ENCODE data around the gene ZBTB7B. TPM values are rescaled to one million over a fixed set of nuclear protein-coding genes. Genes with fewer than 3 reads are reported as not detected.

Gene ZBTB7B
- total RNA-seq, 3 donors from 2014 or later, result 45.6 to 82.5 (median 53.4) TPM

GRCh38 chr1:155004352-155005075 is 1.9 kb downstream of the ZBTB7B start:
- TF ChIP-seq POLR2AphosphoS5 (IDR thresholded peaks at IDR 0.05), result no peak
- TF ChIP-seq CTCF (IDR thresholded peaks at IDR 0.05), result no peak
- no peak for TF ChIP-seq POLR2A (IDR thresholded peaks at IDR 0.05)
- no peaks in the 10 kb centered on the region for H3K9me3 ChIP-seq
- H3K36me3 ChIP-seq, result no peaks in the 10 kb centered on the region
- peak overlapping the region; percentile 89 to 95 (median 89) for H3K4me3 ChIP-seq
- H3K4me1 ChIP-seq, result peaks cover 19 to 36% of the 10 kb centered on the region in 2 donors
- H3K27ac ChIP-seq, result peak overlapping the region; percentile 98 to 99
- H3K27me3 ChIP-seq, result no peaks in the 10 kb centered on the region
- intact Hi-C loops (cut with DNase I; ENCODE audit: low total_unique reads), result no loop called here
- no peak for DNase-seq (ENCODE audit: low spot score in 2 of 2)

GRCh38 chr1:155005076-155006011 is 2.7 kb downstream of the ZBTB7B start:
- peak; percentile 62 to 76 for DNase-seq (ENCODE audit: low spot score in 2 of 2)
- H3K4me1 ChIP-seq, result peaks cover 17 to 34% of the 10 kb centered on the region in 2 donors

GRCh38 chr1:155006601-155007101 is 4.0 kb downstream of the ZBTB7B start:
- TF ChIP-seq POLR2A (IDR thresholded peaks at IDR 0.05) (no peak), POLR2AphosphoS5 (IDR thresholded peaks at IDR 0.05) (no peak), CTCF (IDR thresholded peaks at IDR 0.05) (no peak)
- no peaks in the 10 kb centered on the region for H3K36me3 ChIP-seq

More at GRCh38 chr1:155005076-155006011, 2.7 kb downstream of the ZBTB7B start:
- peak in 1 of 3 donors; percentile 24 for TF ChIP-seq POLR2AphosphoS5 (IDR thresholded peaks at IDR 0.05)
- TF ChIP-seq CTCF (IDR thresholded peaks at IDR 0.05), result no peak
- no peak for TF ChIP-seq POLR2A (IDR thresholded peaks at IDR 0.05)
- Histone ChIP-seq H3K36me3 (no peaks in the 10 kb centered on the region), H3K27ac (peak overlapping the region; percentile 98 to 99), H3K27me3 (no peaks in the 10 kb centered on the region), H3K4me3 (peak overlapping the region; percentile 89 to 95 (median 89)), H3K9me3 (no peaks in the 10 kb centered on the region)
- intact Hi-C loops (cut with DNase I; ENCODE audit: low total_unique reads), result no loop called here

GRCh38 chr1:155007251-155007828 is 4.7 kb downstream of the ZBTB7B start:
- Histone ChIP-seq H3K36me3 (no peaks in the 10 kb centered on the region), H3K27ac (peak overlapping the region; percentile 98 to 99), H3K27me3 (no peaks in the 10 kb centered on the region), H3K4me3 (peak overlapping the region in 2 of 3 donors; percentile 63 to 73), H3K9me3 (no peaks in the 10 kb centered on the region), H3K4me1 (peaks cover 34 to 51% of the 10 kb centered on the region in 2 donors)
- DNase-seq (ENCODE audit: low spot score in 2 of 2), result peak; percentile 68 to 85
- intact Hi-C loops (cut with DNase I; ENCODE audit: low total_unique reads), result no loop called here
- no peak for TF ChIP-seq POLR2A (IDR thresholded peaks at IDR 0.05)
- no peak for TF ChIP-seq CTCF (IDR thresholded peaks at IDR 0.05)
- peak in 1 of 3 donors; percentile 47 for TF ChIP-seq POLR2AphosphoS5 (IDR thresholded peaks at IDR 0.05)

More at GRCh38 chr1:155006601-155007101, 4.0 kb downstream of the ZBTB7B start:
- no peak for DNase-seq (ENCODE audit: low spot score in 2 of 2)
- peak overlapping the region in 2 of 3 donors; percentile 73 to 89 for H3K4me3 ChIP-seq
- H3K9me3 ChIP-seq, result no peaks in the 10 kb centered on the region
- intact Hi-C loops (cut with DNase I; ENCODE audit: low total_unique reads), result no loop called here
- peak overlapping the region; percentile 98 to 99 for H3K27ac ChIP-seq
- H3K4me1 ChIP-seq, result peaks cover 30 to 44% of the 10 kb centered on the region in 2 donors
- H3K27me3 ChIP-seq, result no peaks in the 10 kb centered on the region
